Heart left ventricle (tissue), 16 donors: ENCODE measurements around the gene FNIP1. TPM values are rescaled to one million over a fixed set of nuclear protein-coding genes. Genes with fewer than 3 reads are reported as not detected.

Source experiments
- ATAC-seq, 4 donors: fragments of 200-7000 bp; cut with Tn5 transposase; one replicate each; pipeline ENCODE4 v1.9.1; 2020 to 2022; ENCODE audit warnings: moderate library complexity in 4 of 4, mild to moderate bottlenecking in 3 of 4, moderate number of reproducible peaks in 1 of 4
- DNase-seq, 5 donors: peaks; one replicate each; pipeline ENCODE4 v3.0.0-alpha.2; 2020
- H3K27ac ChIP-seq, 12 donors: fragments of 200-600 bp; sonication (generic) in 4 of 12; one replicate each; pipeline versions ENCODE4 v1.5.0 to v1.8.0; 2016 to 2022; ENCODE audit warnings: mild to moderate bottlenecking in 2 of 12
- H3K27me3 ChIP-seq, 9 donors: fragments of 200-600 bp; sonication (generic) in 2 of 9; one replicate each; pipeline versions ENCODE4 v1.5.1 to v1.8.0; 2016 to 2022; ENCODE audit warnings: mild to moderate bottlenecking in 3 of 9
- H3K36me3 ChIP-seq, 9 donors: fragments of 200-600 bp; sonication (generic) in 2 of 9; one replicate each; pipeline versions ENCODE4 v1.5.0 to v1.8.0; 2018 to 2022; ENCODE audit warnings: mild to moderate bottlenecking in 2 of 9
- H3K4me1 ChIP-seq, 12 donors: fragments of 200-600 bp; sonication (generic) in 4 of 12; one replicate each; pipeline versions ENCODE4 v1.5.0 to v1.8.0; 2016 to 2022; ENCODE audit warnings: mild to moderate bottlenecking in 3 of 12
- H3K4me3 ChIP-seq, 12 donors: fragments of 200-600 bp; sonication (generic) in 4 of 12; one replicate each; pipeline versions ENCODE4 v1.5.0 to v1.8.0; 2017 to 2022; ENCODE audit warnings: mild to moderate bottlenecking in 9 of 12, moderate library complexity in 4 of 12
- H3K9me3 ChIP-seq, 12 donors: fragments of 200-600 bp; sonication (generic) in 4 of 12; one replicate each; pipeline versions ENCODE4 v1.5.0 to v1.8.0; 2016 to 2022; ENCODE audit warnings: mild to moderate bottlenecking in 1 of 12
- CTCF ChIP-seq, 12 donors: fragments of 200-600 bp; sonication (generic) in 4 of 12; IDR thresholded peaks; one replicate each; pipeline versions ENCODE4 v1.5.0 to v1.8.0; 2018 to 2022; ENCODE audit warnings: antibody characterized with exemption in 12 of 12, mild to moderate bottlenecking in 5 of 12
- POLR2A ChIP-seq, 2 donors: fragments of 450-650 bp; IDR thresholded peaks; one replicate each; pipeline ENCODE4 v1.6.1; 2017; ENCODE audit warnings: antibody characterized with exemption in 2 of 2, mild to moderate bottlenecking in 2 of 2, moderate library complexity in 2 of 2
- WGBS, 4 donors: extraction: QIAGEN DNeasy Blood & Tissue Kit in 2 of 4; methylation state at CpG; one replicate each; pipeline versions ENCODE4 v1.1.5 to v1.1.7; 2013 to 2018; 5-methylcytosine and 5-hydroxymethylcytosine counted together
- intact Hi-C, 10 donors: fragments of 100-400 bp; cut with DNase I; formaldehyde crosslinking; loops; one replicate each; pipeline versions ENCODE4 v1.11.1 to v1.14.2; 2022
- polyA plus RNA-seq, 2 donors: library from polyadenylated mRNA; stranded (reverse); fragments of 200-250 nt; gene quantifications; one replicate each; pipeline ENCODE4 v1.2.3, GENCODE V29; 2013
- total RNA-seq, 9 donors: library from RNA; depleted of rRNA in 2 of 9; stranded (reverse); fragments of >200 nt in 2 of 9; fragmentation: NEBNext Ultra II Directional in 3 of 9; extraction: Animal tissue kit (Norgen Biotek cat#: 25700) in 3 of 9; gene quantifications; one replicate each; pipeline versions ENCODE4 v1.1.0 to v1.2.4, GENCODE V29; 2016 to 2023
- donor health status: ischemic (EF 13 %, LVEDD 7.1; RV severe dilation, severe dysfunction).
- donor health status: healthy with polysubstance abuse.
- donor health status: DM: no; HTN: yes; CAD: no.
- donor health status: DM: no; HTN: no; CAD: no.
- donor health status: ischemic (EF 25% LVEDD 6.9; RV normal size, moderate dysfunction).
- donor health status: ischemic (EF 25% LVEDD 5.7; RV mildly dilated, moderate dysfunction).
- donor health status: healthy.
- donor health status: DM: yes; HTN: yes; CAD: no.
- donor health status: ischemic (EF 35%, LVEDD 5.7; RV mildly dilated, moderate dysfunction).
- donor health status: nonischemic (EF 11% LVEDD 7.7; RV severe dilation, severe dysfunction).
- donor health status: DM: yes; HTN: yes; CAD: no.
- donor health status: PGD.
- donor health status: ischemic (EF 29% LVEDD 5.4; RV normal size, mild dysfunction).
- donor health status: nonischemic (EF 23%, LVEDD 6.1; RV moderate dilation, normal function).

The FNIP1 gene
- total and polyA plus RNA-seq, 11 donors: 5.6 to 41.3 (median 33.7) TPM

- ATAC-seq (peak in 3 of 4 donors; percentile 1 to 10 (median 1)), DNase-seq (peak in 1 of 5 donors; percentile 61)
- H3K4me3 ChIP-seq: peak overlapping the region; percentile 30 to 87 (median 70)
- H3K4me1 ChIP-seq: peaks cover 0 to 46% (median 23%) of the 10 kb centered on the region in 12 donors
- no peaks in the 10 kb centered on the region for H3K36me3 ChIP-seq
- intact Hi-C loops: loop anchor here in 8 of 10 donors (1.0 to 10.0 kb wide), 7 partner anchors 36 to 371 kb away; partner anchors contain the start of genes FNIP1 (in 8 of the 8) and CDC42SE2 (in 1 of the 8)
- 5 to 8% (median 6%) methylated on average over 20 to 24 of the region's 24 CpGs for WGBS, 4 donors
- TF ChIP-seq CTCF (IDR thresholded peaks at IDR 0.05) (no peak), POLR2A (IDR thresholded peaks at IDR 0.05) (peak in 1 of 2 donors; percentile 59)
- H3K27me3 ChIP-seq: no peaks in the 10 kb centered on the region
- H3K9me3 ChIP-seq: no peaks in the 10 kb centered on the region
- H3K27ac ChIP-seq: peak overlapping the region; percentile 93 to 100 (median 98)
Measured at GRCh38 chr5:131635684-131636572, 160.9 kb downstream of the FNIP1 start.

DNA sequence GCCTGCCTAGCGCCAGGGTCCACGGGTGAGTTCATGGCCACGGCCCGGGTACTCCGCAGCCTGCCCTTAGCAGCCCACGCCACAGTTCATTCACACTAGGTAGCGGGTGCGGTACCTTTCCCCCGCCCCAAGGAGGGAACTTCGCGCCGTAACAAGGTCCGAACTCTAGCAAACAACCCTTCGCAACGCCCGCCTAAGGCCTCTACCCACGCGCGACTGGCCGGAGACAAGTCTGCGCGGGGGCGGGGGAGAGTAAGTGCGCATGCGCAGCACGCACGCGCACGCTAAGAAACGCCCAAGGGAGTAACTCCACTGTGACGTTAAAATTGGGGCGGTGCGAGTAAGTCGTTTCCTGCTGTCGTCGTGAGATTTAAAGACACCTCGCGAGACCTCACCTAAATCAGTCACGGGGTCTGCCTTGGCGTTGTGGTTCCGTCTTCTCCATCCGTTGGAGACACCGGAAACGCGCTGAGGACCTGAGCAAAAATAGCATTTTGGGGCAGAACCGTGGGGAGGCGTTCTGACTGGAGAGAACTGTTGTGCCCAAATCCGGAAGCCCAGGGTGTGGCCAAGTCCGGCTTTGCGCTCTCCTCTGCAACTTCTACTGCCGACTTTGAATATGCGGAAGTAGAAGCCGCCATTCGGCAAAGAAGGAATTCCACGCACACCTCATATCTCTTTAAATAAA, 161.7 kb downstream of the FNIP1 start, which contains the start of gene RAPGEF6:
TSS of gene RAPGEF6 (minus strand) at position 234 of the 688 bp plus-strand sequence. CDS start at position 35, 199 bp downstream.
- no peaks in the 10 kb centered on the region for H3K36me3 ChIP-seq
- H3K27me3 ChIP-seq: no peaks in the 10 kb centered on the region
- peak within 1 kb of the TSS; percentile 93 to 100 (median 98) for H3K27ac ChIP-seq
- peaks cover 0 to 48% (median 29%) of the 10 kb centered on the region in 12 donors for H3K4me1 ChIP-seq
- WGBS, 4 donors: 0% methylated on average over 31 to 55 of the region's 55 CpGs
- peak; percentile 95 to 98 (median 96) for ATAC-seq
- H3K4me3 ChIP-seq: peak within 1 kb of the TSS; percentile 35 to 87 (median 70)
- peak in 1 of 2 donors; percentile 66 for TF ChIP-seq POLR2A (IDR thresholded peaks at IDR 0.05)
- peak in 2 of 12 donors; percentile 15 to 16 for TF ChIP-seq CTCF (IDR thresholded peaks at IDR 0.05)
- DNase-seq: peak; percentile 97 to 99 (median 99)
- H3K9me3 ChIP-seq: no peaks in the 10 kb centered on the region
- intact Hi-C loops: loop anchor here in 9 of 10 donors (1.0 to 10.0 kb wide), 7 partner anchors 37 to 370 kb away; partner anchors contain the start of genes FNIP1 (in 9 of the 9) and CDC42SE2 (in 1 of the 9)

GRCh38 chr5:131634666-131634995, 162.2 kb downstream of the FNIP1 start:
- ATAC-seq (peak; percentile 23 to 48 (median 40)), DNase-seq (peak in 2 of 5 donors; percentile 53 to 69)
- peak in 1 of 12 donors; percentile 10 for TF ChIP-seq CTCF (IDR thresholded peaks at IDR 0.05)
- TF ChIP-seq POLR2A (IDR thresholded peaks at IDR 0.05): no peak
- intact Hi-C loops: loop anchor here in 6 of 10 donors (2.0 to 10.0 kb wide), 5 partner anchors 38 to 370 kb away; partner anchors contain the start of genes FNIP1 (in 6 of the 6) and CDC42SE2 (in 1 of the 6)
- WGBS, 4 donors: 0 to 1% (median 0%) methylated on average over 18 to 21 of the region's 21 CpGs
- peaks cover 0 to 51% (median 31%) of the 10 kb centered on the region in 12 donors for H3K4me1 ChIP-seq
- peak overlapping the region; percentile 35 to 87 (median 70) for H3K4me3 ChIP-seq
- no peaks in the 10 kb centered on the region for H3K36me3 ChIP-seq
- H3K27ac ChIP-seq: peak overlapping the region; percentile 65 to 100 (median 98)
- no peaks in the 10 kb centered on the region for H3K9me3 ChIP-seq
- no peaks in the 10 kb centered on the region for H3K27me3 ChIP-seq
